Stomach (tissue), 4 donors: Measurements from ENCODE around the gene C1orf87.

Source experiments
- EP300 ChIP-seq: sonication (generic); formaldehyde crosslinking; IDR thresholded peaks from one replicate; pipeline ENCODE4 v1.6.1; 2017; ENCODE audit warnings: antibody characterized with exemption
- POLR2A ChIP-seq, 4 donors: fragments of 450-650 bp; IDR thresholded peaks; one replicate each; pipeline ENCODE4 v1.6.1; 2016; ENCODE audit warnings: antibody characterized with exemption in 4 of 4, control low read depth in 2 of 4, mild to moderate bottlenecking in 1 of 4, moderate library complexity in 1 of 4
- POLR2AphosphoS5 ChIP-seq, 3 donors: sonication (generic); formaldehyde crosslinking; IDR thresholded peaks; one replicate each; pipeline ENCODE4 v1.6.1; 2016; ENCODE audit warnings: antibody characterized with exemption in 3 of 3
- TF ChIP-seq, protein P1 (sequence below), 7 experiments: fragments of 450-650 bp in 4 of 7; fragments of 200-600 bp in 3 of 7; sonication (generic) in 3 of 7; IDR thresholded peaks; one replicate each; pipeline ENCODE4 v1.5.1; 2016 to 2019; ENCODE audit warnings: antibody characterized with exemption in 7 of 7, control low read depth in 2 of 7, mild to moderate bottlenecking in 1 of 7

- TF ChIP-seq EP300 (no peak), POLR2A (IDR thresholded peaks at IDR 0.05) (no peak), POLR2AphosphoS5 (IDR thresholded peaks at IDR 0.05) (no peak)
- TF ChIP-seq, protein P1, sequence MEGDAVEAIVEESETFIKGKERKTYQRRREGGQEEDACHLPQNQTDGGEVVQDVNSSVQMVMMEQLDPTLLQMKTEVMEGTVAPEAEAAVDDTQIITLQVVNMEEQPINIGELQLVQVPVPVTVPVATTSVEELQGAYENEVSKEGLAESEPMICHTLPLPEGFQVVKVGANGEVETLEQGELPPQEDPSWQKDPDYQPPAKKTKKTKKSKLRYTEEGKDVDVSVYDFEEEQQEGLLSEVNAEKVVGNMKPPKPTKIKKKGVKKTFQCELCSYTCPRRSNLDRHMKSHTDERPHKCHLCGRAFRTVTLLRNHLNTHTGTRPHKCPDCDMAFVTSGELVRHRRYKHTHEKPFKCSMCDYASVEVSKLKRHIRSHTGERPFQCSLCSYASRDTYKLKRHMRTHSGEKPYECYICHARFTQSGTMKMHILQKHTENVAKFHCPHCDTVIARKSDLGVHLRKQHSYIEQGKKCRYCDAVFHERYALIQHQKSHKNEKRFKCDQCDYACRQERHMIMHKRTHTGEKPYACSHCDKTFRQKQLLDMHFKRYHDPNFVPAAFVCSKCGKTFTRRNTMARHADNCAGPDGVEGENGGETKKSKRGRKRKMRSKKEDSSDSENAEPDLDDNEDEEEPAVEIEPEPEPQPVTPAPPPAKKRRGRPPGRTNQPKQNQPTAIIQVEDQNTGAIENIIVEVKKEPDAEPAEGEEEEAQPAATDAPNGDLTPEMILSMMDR (IDR thresholded peaks at IDR 0.05): no peak
Observed at GRCh38 chr1:60044881-60045280, 28.7 kb downstream of the C1orf87 start.
